ENCODE results near the gene IQCC.

GRCh38 chr1:32255072-32256071 lies 49.9 kb downstream of the IQCC start:
- TF ChIP-seq CTCF (IDR thresholded peaks at IDR 0.05) = no peak
- no peak for TF ChIP-seq POLR2A (IDR thresholded peaks at IDR 0.05)

All from Peyer's patch (tissue), 4 donors.